HL-60 (cell line): ENCODE results near the gene GIPC3.

Experiments
- DNase-seq, 2 experiments: peaks; one replicate each; pipeline ENCODE4 v3.0.0-alpha.2; 2010 to 2020; ENCODE audit warnings: low read depth in 1 of 2, low spot score in 1 of 2
- H3K27ac ChIP-seq: fragments of 250-450 bp; sonication (Bioruptor Pico); replicated peaks from 2 replicates; pipeline ENCODE4 v1.5.1; 2020; ENCODE audit warnings: mild to moderate bottlenecking, moderate library complexity
- H3K27me3 ChIP-seq: fragments of 250-450 bp; sonication (Bioruptor Pico); 2 replicates; pipeline ENCODE4 v1.5.1; 2021; ENCODE audit warnings: mild to moderate bottlenecking, moderate library complexity; ENCODE audit not compliant: insufficient read depth, poor library complexity, severe bottlenecking
- H3K4me3 ChIP-seq: replicated peaks from 2 replicates; pipeline ENCODE4 v1.5.1; 2011; ENCODE audit warnings: mild to moderate bottlenecking, control low read depth, low read length; ENCODE audit not compliant: insufficient read depth
- CTCF ChIP-seq: IDR thresholded peaks from one replicate; pipeline ENCODE4 v1.5.1; 2011; ENCODE audit warnings: low read length, control low read depth, inconsistent platforms; ENCODE audit not compliant: insufficient read depth
- GABPA ChIP-seq: IDR thresholded peaks from 2 replicates; pipeline ENCODE4 v1.6.1; 2012; ENCODE audit warnings: low read depth
- POLR2AphosphoS5 ChIP-seq: IDR thresholded peaks from 2 replicates; pipeline ENCODE4 v1.6.1; 2012; ENCODE audit warnings: low read depth
- REST ChIP-seq: IDR thresholded peaks from 2 replicates; pipeline ENCODE4 v1.6.1; 2012; ENCODE audit warnings: low read depth; ENCODE audit not compliant: insufficient replicate concordance
- SPI1 ChIP-seq: IDR thresholded peaks from 2 replicates; pipeline ENCODE4 v1.6.1; 2012; ENCODE audit warnings: low read depth, mild to moderate bottlenecking, borderline replicate concordance

Gene GIPC3

GRCh38 chr19:3586127-3586626 is 899 bp downstream of the GIPC3 start:
- TF ChIP-seq POLR2AphosphoS5 (no peak), GABPA (no peak), REST (no peak), CTCF (no peak)
- peaks cover 10% of the 10 kb centered on the region for H3K27me3 ChIP-seq
- DNase-seq, result no peak
- H3K27ac ChIP-seq, result no peak overlapping the region
- H3K4me3 ChIP-seq, result no peak overlapping the region

GRCh38 chr19:3586707-3587346 is 1.5 kb downstream of the GIPC3 start:
- DNase-seq, result no peak

More at GRCh38 chr19:3586707-3587346, 1.5 kb downstream of the GIPC3 start:
- Histone ChIP-seq H3K27me3 (peaks cover 10% of the 10 kb centered on the region), H3K27ac (no peak overlapping the region), H3K4me3 (no peak overlapping the region)
- no peak for TF ChIP-seq REST
- no peak for TF ChIP-seq CTCF
- TF ChIP-seq POLR2AphosphoS5, result no peak
- no peak for TF ChIP-seq GABPA
- no peak for TF ChIP-seq SPI1
